ENCODE results near the gene GRPEL2.
A peak's percentile ranks its signal among the peaks of the same experiment; 100 is the strongest.

GRPEL2 gene

GRCh38 chr5:149328177-149328576, 17.1 kb upstream of the GRPEL2 start:
- no peak overlapping the region for H3K27ac ChIP-seq (ENCODE audit: poor library complexity, severe bottlenecking)
- no peak for ATAC-seq (ENCODE audit: low read depth)
- no peak for TF ChIP-seq CTCF (IDR thresholded peaks at IDR 0.05; ENCODE audit: poor library complexity, severe bottlenecking)

GRCh38 chr5:149333711-149334443, 11.4 kb upstream of the GRPEL2 start:
- H3K4me3 ChIP-seq (ENCODE audit: severe bottlenecking), result no peak overlapping the region
- no peaks in the 10 kb centered on the region for H3K27me3 ChIP-seq (ENCODE audit: insufficient read depth, poor library complexity, severe bottlenecking)
- H3K36me3 ChIP-seq (ENCODE audit: low read depth), result peaks cover 33% of the 10 kb centered on the region
- DNase-seq (ENCODE audit: low spot score) (no peak), ATAC-seq (ENCODE audit: low read depth) (no peak)
- H3K4me1 ChIP-seq (ENCODE audit: insufficient read depth, poor library complexity, severe bottlenecking), result no peaks in the 10 kb centered on the region
- no peak overlapping the region for H3K27ac ChIP-seq (ENCODE audit: poor library complexity, severe bottlenecking)
- no peak for TF ChIP-seq CTCF (IDR thresholded peaks at IDR 0.05; ENCODE audit: poor library complexity, severe bottlenecking)
- no peaks in the 10 kb centered on the region for H3K9me3 ChIP-seq (ENCODE audit: severe bottlenecking)

More at GRCh38 chr5:149328177-149328576, 17.1 kb upstream of the GRPEL2 start:
- peaks cover 12% of the 10 kb centered on the region for H3K36me3 ChIP-seq (ENCODE audit: low read depth)
- no peak for DNase-seq (ENCODE audit: low spot score)
- H3K27me3 ChIP-seq (ENCODE audit: insufficient read depth, poor library complexity, severe bottlenecking), result no peaks in the 10 kb centered on the region
- peaks cover 12% of the 10 kb centered on the region for H3K4me1 ChIP-seq (ENCODE audit: insufficient read depth, poor library complexity, severe bottlenecking)
- no peaks in the 10 kb centered on the region for H3K9me3 ChIP-seq (ENCODE audit: severe bottlenecking)
- no peak overlapping the region for H3K4me3 ChIP-seq (ENCODE audit: severe bottlenecking)

GRCh38 chr5:149337736-149338135, 7.6 kb upstream of the GRPEL2 start:
- H3K4me1 ChIP-seq (ENCODE audit: insufficient read depth, poor library complexity, severe bottlenecking), result no peaks in the 10 kb centered on the region
- H3K9me3 ChIP-seq (ENCODE audit: severe bottlenecking), result no peaks in the 10 kb centered on the region
- DNase-seq (ENCODE audit: low spot score), result no peak
- no peaks in the 10 kb centered on the region for H3K27me3 ChIP-seq (ENCODE audit: insufficient read depth, poor library complexity, severe bottlenecking)
- peaks cover 33% of the 10 kb centered on the region for H3K36me3 ChIP-seq (ENCODE audit: low read depth)
- TF ChIP-seq CTCF (IDR thresholded peaks at IDR 0.05; ENCODE audit: poor library complexity, severe bottlenecking), result no peak
- no peak overlapping the region for H3K27ac ChIP-seq (ENCODE audit: poor library complexity, severe bottlenecking)
- H3K4me3 ChIP-seq (ENCODE audit: severe bottlenecking), result no peak overlapping the region
- ATAC-seq (ENCODE audit: low read depth), result no peak

DNA sequence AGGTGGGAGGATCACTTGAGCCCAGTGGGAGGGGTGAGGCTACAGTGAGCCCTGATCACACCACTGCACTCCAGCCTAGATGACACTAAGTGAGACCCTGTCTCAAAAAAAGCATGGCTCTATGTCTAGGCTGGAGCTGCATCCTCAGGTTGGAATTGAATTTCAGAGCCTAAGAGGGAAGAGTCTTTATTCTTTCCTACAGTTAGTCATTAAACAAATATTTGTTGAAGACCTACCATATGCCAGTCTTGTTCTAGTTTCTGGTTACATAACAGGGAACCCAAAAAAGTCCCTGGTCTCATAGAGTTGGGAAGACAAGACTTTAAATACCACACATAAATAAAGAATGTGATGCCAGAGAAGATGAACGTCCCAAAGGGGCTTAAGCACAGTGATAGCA, 6.9 kb upstream of the GRPEL2 start:
- no peak overlapping the region for H3K27ac ChIP-seq (ENCODE audit: poor library complexity, severe bottlenecking)
- H3K4me1 ChIP-seq (ENCODE audit: insufficient read depth, poor library complexity, severe bottlenecking), result no peaks in the 10 kb centered on the region
- H3K4me3 ChIP-seq (ENCODE audit: severe bottlenecking), result no peak overlapping the region
- peaks cover 29% of the 10 kb centered on the region for H3K36me3 ChIP-seq (ENCODE audit: low read depth)
- no peak for TF ChIP-seq CTCF (IDR thresholded peaks at IDR 0.05; ENCODE audit: poor library complexity, severe bottlenecking)
- H3K9me3 ChIP-seq (ENCODE audit: severe bottlenecking), result no peaks in the 10 kb centered on the region
- DNase-seq (ENCODE audit: low spot score), result no peak
- peak; percentile 35; the same call in 1 of the 3 replicates for ATAC-seq (ENCODE audit: low read depth)
- no peaks in the 10 kb centered on the region for H3K27me3 ChIP-seq (ENCODE audit: insufficient read depth, poor library complexity, severe bottlenecking)

DNA sequence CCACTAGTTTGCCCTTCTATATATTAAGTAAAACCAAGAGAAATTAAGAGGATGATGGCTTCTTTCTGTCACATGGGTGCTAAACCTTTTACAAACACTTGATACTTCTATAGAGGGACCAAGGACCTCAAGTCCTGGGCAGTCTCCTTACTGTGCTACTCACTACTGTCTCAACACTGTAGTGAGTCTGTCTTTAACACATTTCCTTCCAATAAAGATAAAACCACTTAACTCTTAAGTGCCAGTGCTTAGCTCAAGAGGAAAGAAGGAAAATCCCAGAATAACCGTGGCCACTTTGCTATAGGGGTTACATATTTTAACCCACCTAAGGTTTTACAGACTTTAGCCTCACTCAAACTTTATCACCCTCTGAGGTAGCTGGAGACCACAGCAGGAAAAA, 4.4 kb upstream of the GRPEL2 start:
- no peak for DNase-seq (ENCODE audit: low spot score)
- H3K4me1 ChIP-seq (ENCODE audit: insufficient read depth, poor library complexity, severe bottlenecking), result no peaks in the 10 kb centered on the region

More for the DNA sequence above, 4.4 kb upstream of the GRPEL2 start:
- H3K9me3 ChIP-seq (ENCODE audit: severe bottlenecking), result no peaks in the 10 kb centered on the region
- no peak overlapping the region for H3K4me3 ChIP-seq (ENCODE audit: severe bottlenecking)
- H3K36me3 ChIP-seq (ENCODE audit: low read depth), result peaks cover 15% of the 10 kb centered on the region
- no peak overlapping the region for H3K27ac ChIP-seq (ENCODE audit: poor library complexity, severe bottlenecking)
- no peak for ATAC-seq (ENCODE audit: low read depth)
- TF ChIP-seq CTCF (IDR thresholded peaks at IDR 0.05; ENCODE audit: poor library complexity, severe bottlenecking), result no peak
- H3K27me3 ChIP-seq (ENCODE audit: insufficient read depth, poor library complexity, severe bottlenecking), result no peaks in the 10 kb centered on the region

Data from RWPE2 (cell line).